Neural cell (in vitro differentiated cells): Measurements from ENCODE around the gene ARFGEF3.

Source experiments
- CTCF ChIP-seq: fragments of 450-650 bp; IDR thresholded peaks from 2 replicates; pipeline ENCODE4 v1.5.1; 2014; ENCODE audit warnings: antibody characterized with exemption, mild to moderate bottlenecking, moderate library complexity; ENCODE audit not compliant: poor library complexity, severe bottlenecking
- EP300 ChIP-seq: fragments of 450-650 bp; conservative IDR thresholded peaks from 2 replicates; pipeline ENCODE4 v1.6.1; 2014; ENCODE audit warnings: antibody characterized with exemption, mild to moderate bottlenecking, moderate library complexity; ENCODE audit not compliant: poor library complexity, severe bottlenecking
- EZH2 ChIP-seq: fragments of 200-600, 300-800 bp; shearing (Covaris generic), sonication (generic); IDR thresholded peaks from 2 replicates; pipeline ENCODE4 v1.6.1; 2014; ENCODE audit warnings: antibody characterized with exemption, low read length, borderline replicate concordance, mild to moderate bottlenecking; ENCODE audit not compliant: insufficient read depth, poor library complexity, severe bottlenecking
- MXI1 ChIP-seq: fragments of 450-650 bp; conservative IDR thresholded peaks from 2 replicates; pipeline ENCODE4 v1.6.1; 2014; ENCODE audit warnings: antibody characterized with exemption, mild to moderate bottlenecking; ENCODE audit not compliant: poor library complexity, severe bottlenecking
- POLR2AphosphoS5 ChIP-seq: IDR thresholded peaks from 2 replicates; pipeline ENCODE4 v1.6.1; 2012
- RAD21 ChIP-seq: fragments of 450-650 bp; conservative IDR thresholded peaks from 2 replicates; pipeline ENCODE4 v1.6.1; 2014; ENCODE audit warnings: antibody characterized with exemption, mild to moderate bottlenecking, moderate library complexity
- REST ChIP-seq: IDR thresholded peaks from 2 replicates; pipeline ENCODE4 v1.6.1; 2012; ENCODE audit warnings: borderline replicate concordance
- SMC3 ChIP-seq: fragments of 450-650 bp; conservative IDR thresholded peaks from 2 replicates; pipeline ENCODE4 v1.6.1; 2014; ENCODE audit warnings: antibody characterized with exemption, mild to moderate bottlenecking, moderate library complexity; ENCODE audit not compliant: poor library complexity
- TAF1 ChIP-seq: IDR thresholded peaks from 2 replicates; pipeline ENCODE4 v1.6.1; 2012; ENCODE audit warnings: low read depth

- TF ChIP-seq TAF1 = no peak
- TF ChIP-seq CTCF = no peak
- no peak for TF ChIP-seq POLR2AphosphoS5
- no peak for TF ChIP-seq REST
- no peak for TF ChIP-seq EZH2
- TF ChIP-seq MXI1 = no peak
- TF ChIP-seq EP300 = no peak
- TF ChIP-seq RAD21 = no peak
- TF ChIP-seq SMC3 = no peak
Observed at GRCh38 chr6:138277835-138278234, 116.1 kb downstream of the ARFGEF3 start.
